GM21360 (cell line): ENCODE data around the gene PRM2.

Experiments used
- ATAC-seq: cut with Tn5 transposase; IDR thresholded peaks from one replicate; pipeline ENCODE4 v1.9.1; 2021; ENCODE audit warnings: mild to moderate bottlenecking, moderate library complexity; ENCODE audit not compliant: unreplicated experiment

PRM2 gene

GRCh38 chr16:11232852-11233726 is 43.2 kb downstream of the PRM2 start:
- ATAC-seq = peak; percentile 42

- ATAC-seq = no peak
Measured at GRCh38 chr16:11232302-11232851, 43.9 kb downstream of the PRM2 start.

GRCh38 chr16:11231367-11231970 is 44.8 kb downstream of the PRM2 start:
- ATAC-seq = no peak

DNA sequence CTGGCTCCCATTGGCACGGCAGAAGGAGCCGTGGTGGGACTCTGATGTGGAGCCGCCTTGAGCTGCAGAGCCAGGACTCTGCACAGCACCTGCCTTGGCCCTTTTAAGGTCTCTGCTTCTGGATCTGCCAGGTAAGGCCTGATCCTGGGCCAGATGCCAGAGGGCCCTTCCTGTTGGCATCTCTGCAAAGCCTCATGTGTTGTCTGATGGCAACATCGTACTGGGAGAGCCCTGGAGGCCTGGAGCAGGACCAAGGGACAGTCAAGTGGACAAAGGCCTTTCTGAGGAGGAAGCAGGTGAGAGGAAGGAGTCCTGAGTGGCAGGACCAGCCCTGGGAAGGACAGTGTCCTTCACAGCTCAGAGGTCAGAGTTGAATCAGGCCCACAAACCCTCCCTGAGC is 46.4 kb downstream of the PRM2 start:
- no peak for ATAC-seq

GRCh38 chr16:11229432-11229831 is 46.8 kb downstream of the PRM2 start:
- ATAC-seq = no peak

DNA sequence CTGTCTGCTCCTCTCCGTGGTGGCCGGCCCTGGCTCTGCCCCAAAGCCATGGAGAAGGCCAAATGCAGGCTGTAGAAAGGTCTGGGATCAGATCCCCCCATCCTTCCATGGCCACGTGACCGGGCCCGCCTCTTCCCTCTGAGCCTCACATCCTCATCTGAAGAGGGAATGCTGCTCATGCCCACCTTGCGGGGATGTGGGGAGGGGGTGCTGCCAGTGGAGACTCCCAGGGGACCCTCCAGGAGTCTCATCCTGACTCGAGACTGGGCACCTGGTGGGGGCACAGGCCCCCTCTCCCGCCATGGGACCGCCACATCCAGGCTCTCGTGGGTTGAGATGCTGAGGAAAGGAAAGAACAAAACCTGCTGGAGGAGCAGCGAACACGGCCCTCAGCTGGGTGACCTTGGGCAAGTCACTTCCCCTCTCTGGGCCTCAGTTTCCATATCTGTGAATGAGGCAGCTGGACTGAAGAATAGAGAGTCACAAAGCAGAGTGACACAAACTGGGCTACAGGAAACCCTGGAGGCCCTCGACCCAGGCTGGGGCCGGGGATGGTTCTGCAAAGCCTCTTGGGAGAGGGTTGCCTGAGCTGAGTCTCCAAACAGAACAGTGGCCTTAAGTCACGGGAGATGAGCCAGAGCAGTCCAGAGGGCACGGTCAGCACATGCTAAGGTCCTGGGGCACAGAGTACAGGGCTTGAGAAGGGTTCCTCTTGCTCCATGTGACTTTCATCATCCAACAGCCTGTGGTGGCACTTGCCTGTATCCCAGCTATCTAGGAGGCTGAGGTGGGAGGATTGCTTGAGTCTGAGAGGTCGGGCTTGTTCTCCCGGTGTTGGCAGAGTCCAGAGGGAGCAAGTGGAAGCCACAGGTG is 50.4 kb downstream of the PRM2 start:
- ATAC-seq = no peak
